H1 (cell line): Measurements from ENCODE around the gene TNFAIP2. TPM values are rescaled to one million over a fixed set of nuclear protein-coding genes. Genes with fewer than 3 reads are reported as not detected.

Experiments used
- CTCF ChIA-PET: fragments of 300-600 bp; sonication (Branson Sonifier 250); formaldehyde crosslinking; loops from one replicate; lab custom pipeline; 2021; ENCODE audit not compliant: partially characterized antibody; lab: Charles Lee
- POLR2A ChIA-PET: fragments of 300-600 bp; sonication (Branson Sonifier 250); formaldehyde crosslinking; loops from one replicate; lab custom pipeline; 2021; ENCODE audit warnings: inconsistent platforms; ENCODE audit not compliant: partially characterized antibody; lab: Charles Lee
- DNase-seq, 2 experiments: peaks; one replicate each; pipeline versions ENCODE4 v3.0.0 to v3.0.0-alpha.2; 2010 to 2022; ENCODE audit warnings: low spot score in 2 of 2, low read depth in 1 of 2, mixed read lengths in 1 of 2
- FAIRE-seq: peaks from 2 replicates; lab custom pipeline; 2011; peaks lifted over from hg19 to GRCh38; lab: Jason Lieb, UNC
- H2AFZ ChIP-seq: 2 replicates; pipeline ENCODE4 v1.8.1; 2012; ENCODE audit warnings: low read length, inconsistent platforms
- H2AK5ac ChIP-seq: 2 replicates; pipeline ENCODE4 v1.6.1; 2013; ENCODE audit warnings: low read depth, low read length
- H2BK120ac ChIP-seq: replicated peaks from 2 replicates; pipeline ENCODE3; 2013; ENCODE audit warnings: low read depth, low read length, inconsistent platforms
- H2BK12ac ChIP-seq: 2 replicates; pipeline ENCODE4 v1.6.1; 2013; ENCODE audit warnings: low read depth, low read length
- H2BK15ac ChIP-seq: 2 replicates; pipeline ENCODE4 v1.6.1; 2013; ENCODE audit warnings: low read length
- H2BK20ac ChIP-seq: 2 replicates; pipeline ENCODE4 v1.6.1; 2013; ENCODE audit warnings: low read length
- H2BK5ac ChIP-seq: 2 replicates; pipeline ENCODE4 v1.6.1; 2013; ENCODE audit warnings: low read depth, low read length
- H3K14ac ChIP-seq: 2 replicates; pipeline ENCODE4 v1.6.1; 2013; ENCODE audit warnings: inconsistent platforms; ENCODE audit not compliant: insufficient read length
- H3K18ac ChIP-seq: 2 replicates; pipeline ENCODE4 v1.6.1; 2013; ENCODE audit warnings: low read length; ENCODE audit errors: extremely low read depth
- H3K23ac ChIP-seq: 2 replicates; pipeline ENCODE4 v1.6.1; 2013; ENCODE audit warnings: inconsistent platforms; ENCODE audit not compliant: insufficient read length
- H3K23me2 ChIP-seq: 2 replicates; pipeline ENCODE4 v1.6.1; 2013; ENCODE audit warnings: low read depth, low read length
- H3K27ac ChIP-seq: 2 replicates; pipeline ENCODE4 v1.6.1; 2011; ENCODE audit warnings: low read depth, low read length, inconsistent platforms
- H3K27me3 ChIP-seq, 4 experiments: replicated peaks in 1 of 4; 1 replicate in 1 of 4; 2 replicates in 3 of 4; pipeline versions ENCODE4 v1.6.1 to v1.8.1; 2011 to 2013; ENCODE audit warnings: low read length in 3 of 4, mild to moderate bottlenecking in 3 of 4, inconsistent platforms in 2 of 4, mixed read lengths in 2 of 4, moderate library complexity in 1 of 4; ENCODE audit not compliant: control insufficient read depth in 3 of 4, insufficient read depth in 3 of 4; ENCODE audit errors: extremely low read depth in 1 of 4
- H3K36me3 ChIP-seq, 4 experiments: 2 replicates each; pipeline versions ENCODE4 v1.6.1 to v1.8.1; 2011 to 2013; ENCODE audit warnings: mild to moderate bottlenecking in 4 of 4, low read length in 3 of 4, moderate library complexity in 2 of 4, control low read depth in 1 of 4, inconsistent platforms in 1 of 4; ENCODE audit not compliant: insufficient read depth in 4 of 4, control insufficient read depth in 2 of 4
- H3K4ac ChIP-seq: replicated peaks from 2 replicates; pipeline ENCODE3; 2013; ENCODE audit warnings: low read length, low read depth, mixed read lengths, inconsistent platforms; ENCODE audit not compliant: insufficient read length
- H3K4me1 ChIP-seq, 4 experiments: replicated peaks in 1 of 4; 1 replicate in 1 of 4; 2 replicates in 3 of 4; pipeline versions ENCODE4 v1.6.1 to v1.8.1; 2011 to 2013; ENCODE audit warnings: low read length in 3 of 4, inconsistent platforms in 2 of 4, mixed read lengths in 1 of 4; ENCODE audit not compliant: insufficient read depth in 4 of 4, control insufficient read depth in 3 of 4
- H3K4me2 ChIP-seq, 2 experiments: 2 replicates each; pipeline versions ENCODE4 v1.6.1 to v1.8.1; 2011 to 2013; ENCODE audit warnings: low read depth in 2 of 2, low read length in 2 of 2, control low read depth in 1 of 2, inconsistent platforms in 1 of 2, mild to moderate bottlenecking in 1 of 2; ENCODE audit not compliant: insufficient read depth in 1 of 2
- H3K4me3 ChIP-seq, 4 experiments: fragments of 200-600, 300-600 bp in 1 of 4; sonication (generic), shearing (Covaris generic), sonication (Bioruptor Twin) in 1 of 4; 2 replicates each; pipeline versions ENCODE4 v1.5.1 to v1.8.1; 2011 to 2016; ENCODE audit warnings: low read length in 4 of 4, low read depth in 3 of 4, control low read depth in 2 of 4, inconsistent platforms in 2 of 4, mild to moderate bottlenecking in 2 of 4, mixed read lengths in 1 of 4, moderate library complexity in 1 of 4; ENCODE audit not compliant: insufficient read depth in 2 of 4; ENCODE audit errors: extremely low read depth in 1 of 4
- H3K56ac ChIP-seq: replicated peaks from 2 replicates; pipeline ENCODE3; 2013; ENCODE audit warnings: low read depth, mild to moderate bottlenecking, mixed read lengths, low read length, inconsistent platforms; ENCODE audit not compliant: insufficient read length
- H3K79me1 ChIP-seq: 2 replicates; pipeline ENCODE4 v1.6.1; 2013; ENCODE audit warnings: low read depth, low read length, control low read depth
- H3K79me2 ChIP-seq, 2 experiments: 2 replicates each; pipeline versions ENCODE4 v1.6.1 to v1.8.1; 2012 to 2013; ENCODE audit warnings: low read length in 2 of 2, mild to moderate bottlenecking in 2 of 2, inconsistent platforms in 1 of 2; ENCODE audit not compliant: insufficient read depth in 2 of 2, control insufficient read depth in 1 of 2
- H3K9ac ChIP-seq, 4 experiments: replicated peaks in 1 of 4; 1 replicate in 1 of 4; 2 replicates in 3 of 4; pipeline versions ENCODE4 v1.6.1 to v1.8.1; 2011 to 2013; ENCODE audit warnings: low read depth in 3 of 4, low read length in 3 of 4, control low read depth in 2 of 4, mild to moderate bottlenecking in 2 of 4, moderate library complexity in 2 of 4, inconsistent platforms in 1 of 4; ENCODE audit errors: extremely low read depth in 1 of 4
- H3K9me3 ChIP-seq, 2 experiments: 2 replicates each; pipeline versions ENCODE4 v1.6.1 to v1.8.1; 2012 to 2013; ENCODE audit warnings: mild to moderate bottlenecking in 2 of 2, moderate library complexity in 2 of 2, control low read depth in 1 of 2, inconsistent platforms in 1 of 2, low read depth in 1 of 2, low read length in 1 of 2, mixed read lengths in 1 of 2; ENCODE audit not compliant: insufficient read depth in 2 of 2
- H4K20me1 ChIP-seq, 2 experiments: replicated peaks in 1 of 2; 2 replicates each; pipeline versions ENCODE3 to v1.8.1; 2011 to 2013; ENCODE audit warnings: inconsistent platforms in 2 of 2, low read length in 2 of 2, mild to moderate bottlenecking in 1 of 2; ENCODE audit not compliant: insufficient read depth in 2 of 2, control insufficient read depth in 1 of 2
- H4K5ac ChIP-seq: 2 replicates; pipeline ENCODE4 v1.6.1; 2013; ENCODE audit warnings: low read length, low read depth, mixed read lengths, inconsistent platforms; ENCODE audit not compliant: insufficient read length
- H4K8ac ChIP-seq: 2 replicates; pipeline ENCODE4 v1.8.0; 2013; ENCODE audit warnings: mild to moderate bottlenecking, moderate library complexity, low read length, inconsistent platforms; ENCODE audit not compliant: insufficient read depth; ENCODE audit errors: extremely low read depth
- H4K91ac ChIP-seq: replicated peaks from 2 replicates; pipeline ENCODE3; 2013; ENCODE audit warnings: low read length, mixed read lengths, inconsistent platforms; ENCODE audit not compliant: insufficient read length
- WGBS, 2 experiments: shearing (Covaris generic) in 1 of 2; methylation state at CpG; one replicate each; pipeline versions ENCODE4 v1.1.6 to v1.1.7; 2013 to 2015; ENCODE audit warnings: low lambda C conversion rate in 2 of 2, mixed read lengths in 2 of 2, inconsistent platforms in 1 of 2, low coverage in 1 of 2, missing lambda C conversion rate in 1 of 2; ENCODE audit not compliant: insufficient replicate concordance in 2 of 2, insufficient coverage in 1 of 2, insufficient read length in 1 of 2; ENCODE audit errors: extremely low coverage in 1 of 2, missing lambda C conversion rate in 1 of 2; 5-methylcytosine and 5-hydroxymethylcytosine counted together
- polyA plus RNA-seq, 7 experiments: library from polyadenylated mRNA; depleted of rRNA in 3 of 7; stranded (reverse) in 5 of 7; unstranded in 2 of 7; fragments of >200 nt in 5 of 7; fragments of 200-250 nt in 2 of 7; gene quantifications; 1 replicate in 5 of 7; 2 replicates in 1 of 7; 4 replicates in 1 of 7; pipeline versions ENCODE4 v1.2.1 to v1.2.3, GENCODE V29; 2011 to 2013; ENCODE audit warnings: missing spikeins in 2 of 7, mixed read lengths in 2 of 7
- total RNA-seq: library from RNA; stranded (reverse); fragmentation: NEBNext Ultra II Directional; extraction: Animal tissue kit (Norgen Biotek cat#: 25700); gene quantifications from 2 replicates; pipeline ENCODE4 v1.2.1, GENCODE V29; 2021

Gene TNFAIP2
- total and polyA plus RNA-seq, 2 of the 8 experiments (the other 6 are each of a cell fraction or from before 2014, with no cell fraction given) = 28.3 to 34.5 TPM

GRCh38 chr14:103138301-103139131 is 15.3 kb downstream of the TNFAIP2 start:
- Histone ChIP-seq H3K9ac (no peak overlapping the region; a peak in 1 of 7 replicates), H2BK5ac (no peak overlapping the region; the same call in 1 of the 2 replicates), H3K9me3 (no peaks in the 10 kb centered on the region), H4K5ac (no peak overlapping the region), H3K4me1 (peaks cover 0 to 11% (median 6%) of the 10 kb centered on the region in 4 experiments; a peak in 6 of 7 replicates), H2AK5ac (no peak overlapping the region), H3K4ac (no peak overlapping the region), H3K36me3 (peaks cover 0 to 3% (median 3%) of the 10 kb centered on the region in 4 experiments; a peak in 4 of 8 replicates), H3K23ac (no peak overlapping the region), H3K27me3 (peaks cover 0 to 23% (median 11%) of the 10 kb centered on the region in 4 experiments; a peak in 6 of 7 replicates), H4K8ac (peak overlapping the region; percentile 58), H2AFZ (no peak overlapping the region), H3K27ac (no peak overlapping the region), H2BK15ac (no peak overlapping the region), H4K20me1 (peaks cover 0 to 3% of the 10 kb centered on the region in 2 experiments), H2BK120ac (no peak overlapping the region), H2BK20ac (no peak overlapping the region), H3K4me3 (peak overlapping the region; percentile 39 to 66 (median 42)), H2BK12ac (peak overlapping the region; percentile 50; the same call in 1 of the 2 replicates), H3K79me2 (no peaks in the 10 kb centered on the region), H3K56ac (no peak overlapping the region), H4K91ac (peak overlapping the region; percentile 44), H3K23me2 (peaks cover 13% of the 10 kb centered on the region; the same call in 1 of the 2 replicates), H3K4me2 (peak overlapping the region; percentile 82 to 86), H3K79me1 (no peaks in the 10 kb centered on the region), H3K14ac (no peak overlapping the region), H3K18ac (peak overlapping the region; percentile 78)
- FAIRE-seq (no peak), DNase-seq (peak in 1 of 2 experiments; percentile 58)
- 22% methylated on average over 23 of the region's 66 CpGs; no CpG with 5 or more reads in 1 of the 2 experiments for WGBS, 2 experiments
- CTCF ChIA-PET = interaction anchor here (0.5 to 10.5 kb wide), 9 partner anchors 12 to 153 kb away, joined by 3 to 147 read pairs (median 4); partner anchors contain the start of gene TNFAIP2
- POLR2A ChIA-PET = interaction anchor here (0.7 to 4.6 kb wide), 6 partner anchors 10 to 148 kb away, joined by 3 to 26 read pairs (median 4); partner anchors contain the start of gene TNFAIP2
